PC-3 (cell line): Measurements from ENCODE around the gene SERAC1.

Source experiments
- EZH2 ChIP-seq: fragments of 300-600 bp; sonication (generic); IDR thresholded peaks from one replicate; pipeline ENCODE4 v1.6.1; 2017; ENCODE audit warnings: antibody characterized with exemption, mild to moderate bottlenecking, low read length; ENCODE audit not compliant: unreplicated experiment
- EZH2phosphoT487 ChIP-seq: fragments of 300-600 bp; sonication (generic); IDR thresholded peaks from 2 replicates; pipeline ENCODE4 v1.6.1; 2018; ENCODE audit warnings: mild to moderate bottlenecking, antibody characterized with exemption, low read length, borderline replicate concordance
- TF ChIP-seq, protein P1 (sequence below): fragments of 300-600 bp; sonication (generic); conservative IDR thresholded peaks from 2 replicates; pipeline ENCODE4 v1.5.1; 2017; ENCODE audit warnings: antibody characterized with exemption, low read depth, mild to moderate bottlenecking, low read length

DNA sequence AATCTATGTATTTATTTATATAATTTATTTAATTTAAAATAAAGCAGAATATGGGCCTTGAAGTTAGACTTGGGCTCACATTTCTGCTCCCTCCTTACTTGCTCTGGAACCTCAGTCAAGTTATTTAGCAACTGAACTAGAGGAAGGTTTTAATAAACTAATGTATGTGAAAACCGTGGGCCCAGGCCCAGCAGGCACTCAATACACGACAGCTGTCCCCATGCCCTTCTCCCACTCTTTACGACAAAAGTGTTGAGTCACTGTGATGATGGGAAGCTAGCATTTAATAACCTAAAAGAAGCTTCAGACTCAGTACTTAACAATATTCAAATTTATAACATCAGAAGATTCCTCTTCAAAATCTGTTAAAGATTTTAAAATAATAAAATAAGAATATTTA, 46.7 kb downstream of the SERAC1 start:
- TF ChIP-seq, protein P1, sequence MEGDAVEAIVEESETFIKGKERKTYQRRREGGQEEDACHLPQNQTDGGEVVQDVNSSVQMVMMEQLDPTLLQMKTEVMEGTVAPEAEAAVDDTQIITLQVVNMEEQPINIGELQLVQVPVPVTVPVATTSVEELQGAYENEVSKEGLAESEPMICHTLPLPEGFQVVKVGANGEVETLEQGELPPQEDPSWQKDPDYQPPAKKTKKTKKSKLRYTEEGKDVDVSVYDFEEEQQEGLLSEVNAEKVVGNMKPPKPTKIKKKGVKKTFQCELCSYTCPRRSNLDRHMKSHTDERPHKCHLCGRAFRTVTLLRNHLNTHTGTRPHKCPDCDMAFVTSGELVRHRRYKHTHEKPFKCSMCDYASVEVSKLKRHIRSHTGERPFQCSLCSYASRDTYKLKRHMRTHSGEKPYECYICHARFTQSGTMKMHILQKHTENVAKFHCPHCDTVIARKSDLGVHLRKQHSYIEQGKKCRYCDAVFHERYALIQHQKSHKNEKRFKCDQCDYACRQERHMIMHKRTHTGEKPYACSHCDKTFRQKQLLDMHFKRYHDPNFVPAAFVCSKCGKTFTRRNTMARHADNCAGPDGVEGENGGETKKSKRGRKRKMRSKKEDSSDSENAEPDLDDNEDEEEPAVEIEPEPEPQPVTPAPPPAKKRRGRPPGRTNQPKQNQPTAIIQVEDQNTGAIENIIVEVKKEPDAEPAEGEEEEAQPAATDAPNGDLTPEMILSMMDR: no peak
- TF ChIP-seq EZH2 (no peak), EZH2phosphoT487 (no peak)
